Stomach (tissue), 4 donors: ENCODE measurements around the gene BSN.

Experiments
- CTCF ChIP-seq, 7 experiments: fragments of 450-650 bp in 4 of 7; fragments of 200-600 bp in 3 of 7; sonication (generic) in 3 of 7; IDR thresholded peaks; one replicate each; pipeline ENCODE4 v1.5.1; 2016 to 2019; ENCODE audit warnings: antibody characterized with exemption in 7 of 7, control low read depth in 2 of 7, mild to moderate bottlenecking in 1 of 7
- EP300 ChIP-seq: sonication (generic); formaldehyde crosslinking; IDR thresholded peaks from one replicate; pipeline ENCODE4 v1.6.1; 2017; ENCODE audit warnings: antibody characterized with exemption
- POLR2AphosphoS5 ChIP-seq, 3 donors: sonication (generic); formaldehyde crosslinking; IDR thresholded peaks; one replicate each; pipeline ENCODE4 v1.6.1; 2016; ENCODE audit warnings: antibody characterized with exemption in 3 of 3

GRCh38 chr3:49681232-49681522, 126.9 kb downstream of the BSN start:
- no peak for TF ChIP-seq CTCF (IDR thresholded peaks at IDR 0.05)
- no peak for TF ChIP-seq POLR2AphosphoS5 (IDR thresholded peaks at IDR 0.05)
- no peak for TF ChIP-seq EP300
